LNCAP (cell line): ENCODE data around the gene FBN3.

Source experiments
- TF ChIP-seq, protein P1 (sequence below): fragments of 450-650 bp; IDR thresholded peaks from 2 replicates; pipeline ENCODE4 v1.5.1; 2017; ENCODE audit warnings: mild to moderate bottlenecking

Gene FBN3

DNA sequence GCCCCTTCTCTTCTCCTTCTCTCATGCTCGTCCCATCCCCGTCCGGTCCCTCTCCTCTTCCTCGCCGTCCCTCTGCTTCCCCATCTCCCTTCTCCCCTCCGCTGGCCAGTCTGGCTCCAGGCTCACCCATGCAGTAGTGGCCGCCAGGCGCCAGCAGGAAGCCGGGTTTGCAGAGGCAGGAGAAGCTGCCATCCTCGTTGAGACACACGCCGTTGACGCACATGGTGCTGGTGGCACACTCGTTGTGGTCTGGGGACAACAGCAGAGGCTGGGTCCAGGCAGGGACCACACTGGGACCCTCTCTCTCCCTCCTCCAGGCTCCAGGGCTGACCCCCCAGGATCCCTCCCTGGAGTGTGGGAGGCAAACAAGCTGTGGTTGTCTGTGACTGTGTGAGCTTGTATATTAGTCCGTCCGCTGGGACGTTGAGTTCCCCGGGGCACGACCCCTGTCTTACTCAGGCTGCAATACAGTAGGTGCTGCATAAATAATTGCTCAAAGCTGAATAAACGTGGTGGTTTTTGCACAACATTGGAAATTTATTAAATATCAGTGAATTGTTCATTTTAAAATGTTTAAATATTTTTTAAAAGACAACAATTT, 16.4 kb downstream of the FBN3 start:
- TF ChIP-seq, protein P1, sequence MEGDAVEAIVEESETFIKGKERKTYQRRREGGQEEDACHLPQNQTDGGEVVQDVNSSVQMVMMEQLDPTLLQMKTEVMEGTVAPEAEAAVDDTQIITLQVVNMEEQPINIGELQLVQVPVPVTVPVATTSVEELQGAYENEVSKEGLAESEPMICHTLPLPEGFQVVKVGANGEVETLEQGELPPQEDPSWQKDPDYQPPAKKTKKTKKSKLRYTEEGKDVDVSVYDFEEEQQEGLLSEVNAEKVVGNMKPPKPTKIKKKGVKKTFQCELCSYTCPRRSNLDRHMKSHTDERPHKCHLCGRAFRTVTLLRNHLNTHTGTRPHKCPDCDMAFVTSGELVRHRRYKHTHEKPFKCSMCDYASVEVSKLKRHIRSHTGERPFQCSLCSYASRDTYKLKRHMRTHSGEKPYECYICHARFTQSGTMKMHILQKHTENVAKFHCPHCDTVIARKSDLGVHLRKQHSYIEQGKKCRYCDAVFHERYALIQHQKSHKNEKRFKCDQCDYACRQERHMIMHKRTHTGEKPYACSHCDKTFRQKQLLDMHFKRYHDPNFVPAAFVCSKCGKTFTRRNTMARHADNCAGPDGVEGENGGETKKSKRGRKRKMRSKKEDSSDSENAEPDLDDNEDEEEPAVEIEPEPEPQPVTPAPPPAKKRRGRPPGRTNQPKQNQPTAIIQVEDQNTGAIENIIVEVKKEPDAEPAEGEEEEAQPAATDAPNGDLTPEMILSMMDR: no peak

DNA sequence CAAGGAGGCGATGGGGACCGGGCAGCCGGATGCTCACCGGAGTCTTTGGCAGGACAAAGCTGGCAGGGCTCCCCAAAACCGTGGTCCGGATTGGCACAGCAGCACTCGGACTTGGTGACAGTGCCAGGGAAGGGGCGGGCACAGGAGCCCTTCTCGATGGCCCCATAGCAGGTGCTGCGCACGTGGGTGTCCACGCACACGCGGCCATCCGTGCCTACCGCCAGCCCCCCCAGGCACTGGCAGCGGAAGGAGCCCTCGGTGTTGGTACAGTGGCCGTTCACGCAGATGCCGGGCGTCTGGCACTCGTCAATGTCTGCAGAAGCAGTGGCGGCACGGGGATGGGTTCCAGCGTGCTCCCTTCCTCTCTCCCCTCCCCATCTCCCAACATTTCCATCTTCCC, 17.9 kb downstream of the FBN3 start:
- TF ChIP-seq, protein P1: no peak

DNA sequence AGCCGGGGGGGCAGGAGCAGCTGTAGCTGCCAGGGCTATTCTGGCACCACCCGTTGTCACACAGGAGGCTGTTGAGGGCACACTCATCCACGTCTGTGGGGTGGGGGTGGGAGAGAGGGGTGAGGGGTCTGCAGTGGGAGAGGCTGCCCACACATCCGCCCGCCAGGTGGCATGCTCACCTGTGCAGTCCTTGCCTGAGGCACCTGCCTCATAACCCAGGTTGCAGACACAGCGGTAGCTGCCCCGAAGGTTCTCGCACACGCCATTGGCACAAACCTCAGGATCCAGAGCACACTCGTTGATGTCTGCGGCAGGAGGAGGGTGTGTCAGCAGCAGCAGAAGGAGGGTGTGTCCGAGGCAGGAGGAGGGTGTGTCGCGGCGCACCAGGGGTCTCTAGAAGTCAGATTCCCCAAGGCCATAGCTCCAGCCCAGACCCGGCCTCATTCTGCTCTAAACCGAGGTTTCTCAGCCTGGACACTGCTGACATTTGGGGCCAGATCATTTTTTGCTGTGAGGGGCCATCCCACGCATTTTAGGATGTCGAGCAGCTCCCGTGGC, 20.3 kb downstream of the FBN3 start:
- TF ChIP-seq, protein P1: 0 out of 2 replicates have a peak, but pooled peaks have one; percentile 21

DNA sequence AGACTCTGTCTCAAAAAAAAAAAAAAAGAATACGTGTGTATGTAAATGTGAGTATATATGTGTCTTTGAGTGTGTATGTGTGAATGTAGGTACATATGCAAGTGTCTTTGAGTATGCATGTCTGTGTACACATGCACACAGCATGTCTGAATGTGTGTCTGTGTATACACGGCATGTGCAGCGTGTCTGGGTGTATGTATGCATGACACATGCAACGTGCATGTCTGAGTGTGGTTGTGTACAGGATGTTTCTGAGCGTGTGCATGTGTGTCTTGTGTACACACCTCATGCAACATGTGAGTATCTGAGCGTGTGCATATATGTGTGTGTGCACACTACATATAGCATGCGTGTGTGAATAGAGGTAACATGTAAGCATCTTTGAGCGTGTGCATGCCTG, 20.8 kb downstream of the FBN3 start:
- TF ChIP-seq, protein P1: no peak

DNA sequence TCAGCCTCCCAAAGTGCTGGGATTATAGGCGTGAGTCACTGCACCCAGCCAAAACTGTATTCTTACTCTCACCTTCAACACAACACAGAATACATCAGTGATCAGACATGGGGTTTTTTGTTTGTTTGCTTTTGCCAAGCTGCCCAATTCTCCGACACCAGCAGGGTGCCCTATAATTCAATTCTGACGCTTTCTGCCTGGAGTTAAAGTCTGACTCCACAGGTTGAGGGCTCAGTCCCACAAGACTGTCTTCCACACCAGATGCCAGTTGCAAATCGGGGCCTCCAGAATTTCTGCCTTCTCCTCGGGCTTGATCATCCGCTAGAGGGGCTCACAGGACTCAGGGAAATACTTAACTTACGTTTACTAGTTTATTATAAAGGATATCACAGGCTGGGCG, 22.1 kb downstream of the FBN3 start:
- TF ChIP-seq, protein P1: no peak

DNA sequence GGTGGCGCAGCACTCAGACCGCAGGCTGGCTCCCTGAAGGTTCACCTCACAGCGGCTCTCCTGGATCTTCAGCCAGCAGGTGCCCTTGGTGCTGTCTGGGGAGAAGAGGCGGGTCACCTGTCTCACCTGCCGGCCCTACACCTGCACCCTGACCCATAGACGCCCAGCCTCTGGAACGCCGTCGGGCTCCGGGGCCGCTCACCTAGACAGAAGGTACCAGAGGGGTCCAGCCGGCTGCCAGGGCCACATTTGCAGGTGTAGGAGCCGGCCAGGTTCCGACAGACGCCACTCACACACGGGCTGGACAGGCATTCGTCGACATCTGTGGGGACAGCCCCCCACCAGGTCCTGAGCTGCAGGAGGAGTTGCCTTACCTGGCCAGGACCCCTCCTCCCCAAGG, 22.9 kb downstream of the FBN3 start:
- TF ChIP-seq, protein P1: no peak

DNA sequence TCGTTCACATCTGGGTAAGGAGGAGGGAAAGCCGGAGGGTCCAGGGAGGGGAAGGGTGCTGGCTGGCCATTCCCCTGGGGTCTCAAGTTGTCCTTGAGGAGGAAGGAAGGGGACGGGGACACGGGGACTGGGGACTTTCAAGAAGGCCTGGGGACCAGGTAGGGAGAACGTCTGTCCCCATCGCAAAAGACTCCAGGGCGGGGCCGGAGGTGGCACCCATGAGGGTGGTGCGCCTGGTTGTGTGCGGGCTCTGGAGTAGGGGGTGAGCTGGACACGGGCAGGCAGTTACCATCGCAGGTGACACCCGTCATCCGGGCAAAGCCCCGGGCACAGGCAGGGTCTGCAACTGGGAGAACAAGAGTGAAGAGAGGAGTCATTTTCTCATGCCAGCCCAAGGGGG, 23.4 kb downstream of the FBN3 start:
- TF ChIP-seq, protein P1: no peak

DNA sequence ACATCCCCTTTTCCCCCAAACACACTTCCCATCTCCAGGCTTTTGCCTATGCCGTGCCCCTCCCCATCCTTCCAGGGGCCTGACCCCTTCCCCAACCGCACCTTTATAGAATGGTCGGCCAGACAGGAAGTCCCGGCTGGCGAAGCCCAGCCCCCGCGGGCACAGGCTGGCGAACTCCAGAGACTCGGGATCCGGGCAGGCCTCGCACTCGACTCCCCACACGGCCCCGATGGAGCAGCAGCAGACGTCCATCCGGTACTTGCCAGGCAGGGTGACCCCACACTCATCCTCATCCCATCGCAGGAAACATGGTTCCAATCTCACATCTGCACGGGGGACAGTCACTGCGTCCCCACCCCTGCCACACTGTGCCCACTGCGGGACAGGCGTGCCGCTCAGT, 25.7 kb downstream of the FBN3 start:
- TF ChIP-seq, protein P1: no peak
